Left cardiac atrium (tissue), 2 donors: ENCODE data around the gene DUSP5. TPM values are rescaled to one million over a fixed set of nuclear protein-coding genes. Genes with fewer than 3 reads are reported as not detected.

Experiments used
- total RNA-seq, 2 donors: library from RNA; stranded (reverse); fragmentation: NEBNext Ultra II Directional; extraction: Animal tissue kit (Norgen Biotek cat#: 25700); gene quantifications; one replicate each; pipeline ENCODE4 v1.2.1, GENCODE V29; 2021
- donor health status: DM: no; HTN: yes; CAD: no; lungs with severe emphysema.
- donor health status: DM: yes; HTN: yes; CAD: no.

The DUSP5 gene
- total RNA-seq, 2 donors from 2014 or later = 8.9 to 14.3 TPM

Other genes starting within 250 kb of the DUSP5 start
- gene SMNDC1, start 193.0 kb upstream of the DUSP5 start, total RNA-seq = 10 to 100 TPM; 21.6 to 24.4 TPM
- gene SMC3, start 69.8 kb downstream of the DUSP5 start, total RNA-seq = 10 to 100 TPM; 23.8 to 24.4 TPM
- 10 to 100 TPM; 37.2 to 44.1 TPM for gene RBM20, start 146.4 kb downstream of the DUSP5 start, total RNA-seq